NCI-H1436 treated with DMSO at 0.1 percent for 48 hours (cell line): ENCODE results near the gene NBPF1.
"Not testable (repeated sequence)": the region's sequence is repeated elsewhere in the genome, so short reads cannot be mapped to it uniquely, and the experiment has no call there.

Experiments used
- DNase-seq: peaks from one replicate; lab custom pipeline; 2025; lab: John Stamatoyannopoulos, UW

The NBPF1 gene

DNA sequence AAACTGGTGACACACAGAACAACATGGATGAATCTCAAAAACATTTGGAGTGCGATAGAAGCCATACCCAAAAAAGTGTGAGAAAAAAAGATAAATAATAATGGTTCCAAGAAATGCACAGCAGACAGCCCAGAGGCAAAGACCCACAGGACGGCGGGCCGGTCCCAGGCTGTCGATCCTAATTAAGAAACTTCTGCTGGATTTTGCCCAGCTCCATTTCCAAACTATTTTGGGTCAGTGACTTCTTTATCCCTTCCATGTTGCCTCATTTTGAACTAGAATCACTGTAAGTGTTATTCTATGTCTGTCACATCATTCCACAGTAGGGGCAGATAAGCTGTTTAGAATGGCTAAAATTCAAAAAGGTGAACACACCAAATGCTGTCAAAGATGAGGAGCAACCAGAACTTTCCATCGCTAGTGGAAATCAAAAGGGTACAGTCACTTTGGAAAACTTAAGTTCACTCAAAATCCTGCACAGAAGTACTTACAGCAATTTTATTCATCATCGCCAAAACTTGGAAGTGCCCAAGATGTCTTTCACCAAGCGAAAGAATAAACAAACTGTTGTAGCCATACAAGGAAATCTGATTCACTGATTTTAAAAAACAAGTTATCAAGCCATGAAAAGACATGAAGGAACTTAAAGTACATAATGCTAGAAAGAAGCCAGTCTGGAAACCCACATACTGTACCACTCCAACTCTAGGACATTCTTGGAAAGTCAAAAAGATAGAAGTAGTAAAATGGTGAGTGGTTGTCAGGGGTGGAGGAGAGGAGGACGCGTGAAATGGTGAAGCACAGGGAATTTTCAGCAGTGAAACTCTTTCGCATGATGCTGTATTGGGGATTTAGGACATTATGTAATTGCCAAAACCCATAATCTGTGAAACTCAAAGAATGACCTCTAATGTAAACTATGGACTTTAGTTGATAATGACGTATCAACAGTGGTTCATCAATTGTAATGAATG, 7.5 kb downstream of the NBPF1 start:
- DNase-seq = no peak

DNA sequence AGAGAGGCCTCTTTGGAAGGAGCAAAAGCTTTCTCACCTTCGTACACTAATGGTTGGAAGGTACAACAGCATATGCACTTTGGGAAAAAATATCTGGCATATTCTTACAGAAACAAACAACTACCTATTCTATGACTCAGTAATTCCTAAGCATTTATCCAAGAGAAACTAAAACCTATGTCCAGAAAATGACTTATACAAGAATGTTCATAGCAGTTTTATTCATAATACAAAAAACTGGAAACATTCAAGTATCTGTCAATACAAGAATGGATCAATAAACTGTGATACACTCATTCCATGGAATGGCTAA, 8.2 kb downstream of the NBPF1 start:
- DNase-seq = no peak

DNA sequence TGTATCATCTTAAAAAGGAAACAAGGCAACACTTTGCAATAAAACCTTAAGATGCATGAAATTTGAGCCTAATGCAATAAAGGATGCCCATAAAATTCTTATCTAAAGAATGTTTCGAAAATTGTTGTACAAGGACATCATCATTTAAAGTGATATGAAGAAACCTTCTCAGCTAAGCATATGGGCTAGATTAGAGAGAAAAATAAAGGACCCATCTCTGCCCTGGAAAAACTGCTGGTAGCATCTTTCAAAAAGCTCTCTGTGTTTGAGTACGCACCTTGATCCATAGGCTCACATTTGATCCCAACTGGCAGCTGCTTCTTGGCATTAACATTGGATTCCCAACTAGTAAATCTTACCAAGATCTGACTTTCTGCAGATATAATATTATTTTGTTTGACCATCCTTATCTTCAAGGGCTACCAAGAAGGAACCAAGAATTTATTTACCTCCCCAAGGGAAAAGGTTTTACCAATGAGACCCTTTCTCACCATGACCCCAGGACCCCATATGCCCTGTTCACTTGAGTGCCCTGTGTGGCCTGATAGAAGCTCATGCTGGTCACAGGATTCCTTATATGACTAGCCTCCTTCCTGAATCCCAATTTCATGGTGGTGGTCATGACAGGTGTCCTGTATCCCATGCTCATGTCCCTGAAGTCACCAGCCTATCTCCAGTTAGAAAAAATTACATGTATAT, 8.7 kb downstream of the NBPF1 start:
- DNase-seq = not testable (repeated sequence)

DNA sequence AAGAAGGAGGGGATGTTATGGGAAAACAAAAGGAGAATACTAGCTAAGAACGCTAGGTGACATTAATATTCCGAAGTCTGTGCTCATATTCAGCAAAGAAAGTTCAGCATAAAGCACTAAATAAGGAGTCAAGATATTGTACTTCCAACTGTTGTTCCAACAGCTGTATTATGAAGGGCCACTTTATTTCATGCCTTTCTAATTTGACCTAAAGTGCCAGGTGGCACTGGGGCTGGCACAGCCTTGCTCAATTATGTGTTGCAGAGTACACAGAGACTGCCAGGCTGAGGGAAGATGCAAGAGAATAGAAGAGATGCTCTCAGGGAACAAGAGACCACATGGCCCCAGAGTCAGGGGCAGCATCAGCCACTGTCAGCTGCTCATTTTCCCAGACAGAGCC, 9.7 kb downstream of the NBPF1 start:
- DNase-seq = not testable (repeated sequence)

DNA sequence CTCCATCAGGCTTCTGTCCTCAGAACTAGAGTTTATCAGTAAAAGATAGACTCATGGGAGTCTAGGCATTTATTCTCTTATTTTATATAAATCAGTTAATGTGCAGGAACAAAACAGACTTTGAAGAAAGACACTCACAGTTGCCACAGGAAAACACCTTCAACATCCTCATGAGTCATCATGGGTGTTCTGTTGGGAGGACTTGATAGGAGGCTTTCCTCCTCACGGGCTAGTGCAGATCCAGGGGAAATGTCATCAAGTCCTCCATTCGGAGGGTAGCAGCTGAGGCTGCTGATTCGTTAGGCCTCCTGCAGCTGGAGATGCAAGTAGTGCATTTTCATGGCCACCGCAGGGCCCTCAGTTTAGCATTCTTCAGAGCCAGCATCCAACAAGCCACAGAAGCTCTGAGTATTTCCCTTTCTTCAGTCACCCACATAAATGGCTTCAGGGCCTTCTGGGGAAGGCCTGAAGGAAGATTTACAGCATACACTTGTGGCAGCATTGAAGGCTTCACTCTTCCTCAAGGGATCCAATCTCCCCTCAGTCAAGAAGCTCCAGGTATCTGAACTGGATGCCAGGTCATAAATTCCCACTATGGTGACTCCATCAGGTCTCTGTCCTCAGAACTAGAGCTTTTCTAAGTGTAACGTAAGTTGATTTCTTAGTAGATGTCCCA, 10.9 kb downstream of the NBPF1 start:
- DNase-seq = not testable (repeated sequence)

DNA sequence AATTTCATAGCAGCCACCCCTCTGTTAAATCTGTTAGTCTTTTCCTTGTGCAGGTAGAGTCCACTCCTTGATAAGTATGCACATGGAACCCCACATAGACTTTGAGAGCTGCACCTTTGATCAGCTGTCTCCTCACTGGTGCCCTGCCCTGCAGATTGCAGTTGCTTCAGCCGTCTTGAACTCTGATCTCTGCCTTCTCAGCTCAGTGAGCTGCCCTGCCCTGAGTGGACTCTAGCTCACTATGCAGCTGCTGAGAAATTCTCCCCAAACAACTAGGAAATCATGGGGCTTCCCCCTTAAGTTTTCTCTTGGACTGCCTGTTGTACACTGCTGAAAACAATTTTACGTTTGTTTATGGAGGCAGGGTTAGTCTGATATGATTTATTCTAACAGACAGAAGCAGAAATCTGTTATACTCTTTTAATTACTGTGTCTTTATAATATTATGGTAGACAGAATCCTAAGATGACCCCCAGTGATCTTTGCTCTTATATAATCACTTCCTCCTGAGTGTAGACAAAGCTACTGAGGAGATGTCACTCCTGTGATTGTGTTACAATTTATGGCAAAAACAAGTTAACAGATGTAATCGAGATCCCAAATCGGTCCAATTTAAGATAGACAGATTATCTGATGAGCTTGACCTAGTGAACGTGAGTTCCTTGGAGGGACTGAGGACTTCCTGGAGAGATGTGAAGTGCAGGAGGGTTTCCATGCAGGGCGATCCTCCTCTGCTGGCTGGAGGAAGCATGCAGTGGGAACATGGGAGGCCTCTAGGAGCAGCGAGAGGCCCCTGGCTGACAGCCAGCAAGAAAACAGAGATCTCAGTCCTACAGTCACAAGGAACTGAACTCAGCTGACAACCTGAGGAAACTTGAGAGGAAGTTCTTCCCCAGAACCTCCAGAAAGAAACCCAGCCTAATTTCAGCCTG, 12.2 kb downstream of the NBPF1 start:
- not testable (repeated sequence) for DNase-seq

DNA sequence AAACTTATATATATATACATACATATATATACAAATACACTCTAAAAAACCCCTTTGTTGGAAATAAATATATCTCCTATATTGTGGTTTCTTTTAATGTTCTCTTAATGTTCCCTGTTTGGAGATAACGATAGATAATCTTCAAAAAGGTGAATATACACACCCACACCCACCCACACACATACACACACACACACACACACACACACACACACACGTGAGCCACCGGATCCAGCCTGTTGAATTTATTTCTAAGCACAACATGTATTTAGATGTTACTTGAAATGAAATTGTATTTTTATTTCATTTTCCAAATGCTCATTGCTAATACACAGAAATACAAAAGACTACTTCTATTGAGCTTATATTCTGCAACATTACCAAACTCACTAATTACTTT, 14.0 kb downstream of the NBPF1 start:
- DNase-seq = not testable (repeated sequence)

DNA sequence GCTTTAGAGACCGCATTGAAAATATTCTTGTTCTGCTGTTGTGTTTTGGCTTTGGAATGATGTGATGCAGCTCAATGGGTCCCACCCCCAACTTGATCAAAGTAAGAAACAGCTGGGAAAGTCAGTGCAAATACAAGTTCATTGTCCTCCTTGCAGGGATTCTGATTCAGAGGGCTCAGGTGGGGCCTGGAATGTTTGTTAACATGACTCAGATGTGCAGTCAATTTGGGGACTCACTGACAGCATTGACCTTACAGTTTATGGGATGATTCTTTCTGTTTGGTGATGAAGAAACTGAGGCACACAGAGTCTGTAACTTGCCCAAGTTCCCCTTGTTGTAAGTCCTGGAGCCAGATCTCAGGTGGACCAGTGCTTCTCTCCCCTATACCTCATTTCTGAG, 18.1 kb downstream of the NBPF1 start:
- not testable (repeated sequence) for DNase-seq

DNA sequence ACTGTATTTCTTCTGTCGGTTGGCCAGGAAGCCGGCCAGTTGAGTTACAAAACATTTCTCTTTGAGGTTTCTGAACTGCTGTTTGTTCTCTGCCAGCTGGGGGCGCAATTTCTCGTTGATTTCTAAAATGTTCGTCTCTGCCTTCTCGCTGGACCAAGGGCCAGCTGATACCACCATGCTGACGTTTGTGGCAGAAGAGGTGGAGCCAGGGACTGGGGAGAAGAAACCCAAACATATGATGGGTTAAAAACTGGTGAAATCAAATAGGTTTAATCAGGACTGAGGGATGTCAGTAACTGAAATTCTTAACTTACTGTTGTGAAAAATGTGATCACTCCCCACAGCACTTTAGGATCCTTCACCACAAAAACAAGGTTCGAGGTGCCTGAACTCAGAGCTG, 21.5 kb downstream of the NBPF1 start:
- DNase-seq = not testable (repeated sequence)

DNA sequence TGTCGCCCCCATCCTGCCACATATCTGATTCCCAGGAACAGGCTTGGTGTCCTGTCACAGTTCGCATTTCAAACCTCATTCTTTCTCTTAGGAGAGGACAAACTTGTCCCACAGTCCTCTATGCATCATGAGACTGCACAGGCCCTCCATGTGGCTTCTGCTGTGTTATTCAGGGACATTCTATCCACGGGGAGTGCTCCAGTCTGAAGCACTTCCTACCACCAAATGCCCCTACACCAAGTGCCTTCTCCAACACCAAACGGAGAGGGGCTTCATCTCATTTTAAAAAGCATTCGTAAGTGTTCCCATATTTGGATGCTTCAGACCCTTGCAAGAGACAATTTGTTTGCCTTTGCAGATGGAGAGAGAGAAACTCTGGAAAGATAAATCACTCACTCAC, 25.3 kb downstream of the NBPF1 start:
- not testable (repeated sequence) for DNase-seq

DNA sequence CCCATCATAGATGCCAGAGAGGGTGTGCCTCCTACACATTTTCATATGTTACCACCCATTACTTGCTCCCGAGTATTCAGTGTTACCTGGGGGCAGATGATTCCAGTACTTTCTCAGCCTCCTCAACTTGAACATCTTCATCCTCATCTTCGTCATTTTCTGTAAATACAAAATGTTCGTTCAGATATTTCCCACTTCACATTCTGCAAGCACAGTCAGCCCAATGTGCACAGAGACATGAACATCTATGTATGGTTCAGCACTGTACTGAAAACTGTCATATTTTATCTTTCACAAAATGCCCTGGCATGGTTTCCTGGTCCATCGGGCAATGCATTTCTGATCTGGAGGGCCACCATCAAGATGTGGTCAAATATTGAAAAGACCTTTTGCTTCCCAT, 25.7 kb downstream of the NBPF1 start:
- not testable (repeated sequence) for DNase-seq

DNA sequence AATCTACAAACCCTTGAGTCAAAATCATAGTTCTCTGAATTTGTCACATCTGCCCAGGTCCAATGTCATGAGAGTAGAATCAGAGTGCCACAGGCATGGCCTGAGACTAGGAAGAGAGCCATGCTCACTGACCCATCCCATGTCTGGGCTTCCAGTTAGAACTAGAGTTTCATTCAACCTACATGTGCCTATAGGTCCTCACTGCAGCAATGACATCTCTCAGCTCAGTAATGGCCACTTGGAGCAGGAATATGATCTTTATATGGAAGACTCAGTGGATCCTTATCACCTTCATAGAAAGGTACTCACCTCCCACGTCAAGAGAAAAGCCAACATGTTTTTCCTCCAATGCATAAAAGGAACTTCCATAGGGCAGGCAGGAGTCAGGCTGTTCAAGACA, 48.0 kb downstream of the NBPF1 start:
- DNase-seq = not testable (repeated sequence)

DNA sequence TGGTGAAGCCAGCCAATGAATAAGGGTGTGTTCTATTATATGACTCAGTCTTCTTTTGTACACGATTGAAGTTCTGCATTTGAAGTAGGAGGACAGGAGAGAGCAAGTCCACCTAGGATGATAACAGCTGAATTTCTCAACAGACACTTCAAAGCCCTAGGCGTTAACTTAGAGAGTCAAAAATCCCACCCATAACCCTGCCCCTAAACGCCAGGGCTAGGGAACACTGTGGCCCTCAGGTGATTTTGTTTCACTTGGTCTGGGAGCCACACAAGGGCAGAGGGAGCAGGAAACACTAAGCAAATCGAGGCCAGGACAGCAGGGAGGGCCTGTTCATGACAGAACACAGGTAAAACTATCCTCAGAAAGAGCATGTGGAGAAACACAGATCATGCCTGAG, 52.3 kb downstream of the NBPF1 start:
- DNase-seq = not testable (repeated sequence)

DNA sequence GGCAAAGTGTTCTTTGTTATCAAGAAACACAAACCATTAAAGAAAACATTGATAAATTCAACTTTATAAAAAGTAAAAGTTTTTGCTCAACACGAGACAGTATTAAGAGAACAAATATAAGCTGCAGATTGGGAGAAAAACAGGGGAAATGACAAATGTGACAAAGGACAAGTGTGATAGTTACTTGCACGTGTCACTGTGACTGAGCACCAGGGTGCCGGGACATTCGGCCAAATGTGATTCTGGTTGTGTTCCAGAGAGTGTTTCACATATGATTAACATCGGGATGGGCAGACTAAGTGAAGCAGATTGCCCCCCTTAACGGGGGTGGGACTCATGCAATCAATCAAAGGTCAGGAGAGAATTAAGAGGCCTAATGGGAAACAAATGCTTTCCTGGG, 52.9 kb downstream of the NBPF1 start:
- not testable (repeated sequence) for DNase-seq

DNA sequence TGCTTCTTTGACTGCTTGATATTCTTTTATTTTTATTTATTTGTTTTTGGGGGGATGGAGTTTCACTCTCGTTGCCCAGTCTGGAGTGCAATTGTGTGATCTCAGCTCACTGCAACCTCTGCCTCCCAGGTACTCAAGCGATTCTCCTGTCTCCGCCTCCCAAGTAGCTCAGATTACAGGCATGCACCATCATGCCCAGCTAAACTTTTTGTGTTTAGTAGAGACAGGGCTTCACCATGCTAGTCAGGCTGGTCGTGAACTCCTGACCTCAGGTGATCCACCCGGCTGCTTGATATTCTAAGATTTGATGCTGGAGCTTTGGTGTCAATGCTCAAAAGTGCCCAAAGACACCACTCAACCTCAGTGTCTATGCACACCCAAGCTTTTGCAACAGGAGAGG, 53.7 kb downstream of the NBPF1 start:
- DNase-seq = not testable (repeated sequence)

DNA sequence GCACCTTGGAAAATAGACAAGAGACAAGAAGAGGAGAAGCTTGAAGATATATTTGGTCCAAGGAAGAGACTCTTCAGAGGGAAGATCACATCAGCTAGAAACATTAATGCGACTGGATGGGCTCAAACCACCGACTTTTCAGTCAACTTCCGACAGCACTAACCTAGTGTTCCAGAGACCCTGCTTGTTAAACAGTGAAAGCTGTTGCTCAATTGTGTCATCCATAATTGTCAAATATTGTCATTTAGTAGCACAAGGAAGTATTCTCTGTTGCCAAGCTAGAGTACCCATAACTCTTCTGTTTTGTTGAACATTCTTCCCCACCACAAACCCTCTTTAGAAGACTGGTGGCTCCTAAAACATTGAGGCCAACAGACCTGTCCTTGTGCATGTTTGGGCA, 56.3 kb downstream of the NBPF1 start:
- not testable (repeated sequence) for DNase-seq

DNA sequence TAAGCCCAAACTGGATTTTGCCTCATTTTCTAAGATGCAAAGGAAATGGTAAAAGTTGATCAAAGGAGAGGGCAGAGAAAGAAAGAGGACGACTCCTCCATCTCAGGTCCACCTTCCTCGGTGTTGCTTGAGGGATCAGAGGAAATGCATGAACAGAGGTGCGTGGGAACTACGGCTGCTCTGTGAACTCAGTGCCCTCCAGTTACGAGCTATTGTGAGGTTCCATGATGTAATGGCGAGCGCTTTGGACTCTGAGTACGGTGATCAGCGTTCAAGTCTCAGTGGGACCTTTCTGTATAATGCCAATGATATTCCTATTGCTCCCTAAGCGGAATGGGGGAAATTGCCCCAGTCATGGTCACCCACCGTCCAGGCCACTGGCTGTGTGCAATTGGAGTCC, 60.1 kb downstream of the NBPF1 start:
- DNase-seq = not testable (repeated sequence)

DNA sequence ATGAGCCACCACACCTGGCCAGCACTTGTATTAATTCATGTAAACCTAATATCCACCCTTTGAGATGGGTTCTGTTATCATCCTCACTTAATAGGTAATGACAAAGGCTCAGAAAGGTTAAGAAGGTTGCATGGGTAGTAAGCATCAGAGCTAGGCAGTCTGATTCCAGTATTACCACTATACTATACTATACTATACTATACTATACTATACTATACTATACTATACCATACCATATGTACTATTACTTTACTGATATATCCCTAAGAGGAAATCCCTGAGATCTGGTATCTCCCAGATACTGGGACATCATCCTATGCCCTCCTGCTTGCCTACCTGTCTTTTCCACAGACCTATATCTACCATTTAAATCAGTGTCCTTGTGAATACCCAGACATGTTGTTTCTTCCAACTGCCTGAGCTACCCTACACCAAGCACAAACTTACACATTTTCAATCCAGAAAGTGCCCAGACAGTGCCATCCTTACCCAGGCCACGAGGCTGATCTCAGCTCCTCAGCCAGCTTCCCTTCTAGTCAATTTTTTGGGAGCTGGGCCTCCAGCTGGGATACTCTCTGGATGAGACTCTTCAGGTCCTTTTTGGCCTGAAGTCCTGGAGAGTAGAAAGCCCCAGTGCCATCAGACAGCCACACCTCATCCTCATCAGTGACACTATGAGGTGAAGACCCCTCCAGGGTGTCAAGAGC, 63.0 kb downstream of the NBPF1 start:
- DNase-seq = not testable (repeated sequence)

DNA sequence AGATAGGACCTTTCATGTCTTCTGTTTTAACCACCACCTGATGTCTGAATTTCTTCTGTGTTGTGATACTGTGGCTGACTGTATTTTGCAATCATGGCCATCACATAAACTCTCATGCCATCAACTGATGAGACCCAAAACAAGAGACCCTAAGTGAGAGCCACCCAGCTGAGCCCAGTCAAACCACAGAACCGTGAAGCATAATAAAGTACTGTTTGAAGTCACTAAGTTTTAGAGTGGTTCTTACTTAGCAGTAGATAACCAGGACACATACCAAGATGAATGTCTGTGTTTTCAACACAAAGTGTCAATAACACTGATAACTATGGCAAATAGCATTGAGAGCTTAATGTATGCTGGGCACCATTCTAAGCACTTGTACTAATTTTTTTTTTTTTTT, 63.8 kb downstream of the NBPF1 start:
- not testable (repeated sequence) for DNase-seq

DNA sequence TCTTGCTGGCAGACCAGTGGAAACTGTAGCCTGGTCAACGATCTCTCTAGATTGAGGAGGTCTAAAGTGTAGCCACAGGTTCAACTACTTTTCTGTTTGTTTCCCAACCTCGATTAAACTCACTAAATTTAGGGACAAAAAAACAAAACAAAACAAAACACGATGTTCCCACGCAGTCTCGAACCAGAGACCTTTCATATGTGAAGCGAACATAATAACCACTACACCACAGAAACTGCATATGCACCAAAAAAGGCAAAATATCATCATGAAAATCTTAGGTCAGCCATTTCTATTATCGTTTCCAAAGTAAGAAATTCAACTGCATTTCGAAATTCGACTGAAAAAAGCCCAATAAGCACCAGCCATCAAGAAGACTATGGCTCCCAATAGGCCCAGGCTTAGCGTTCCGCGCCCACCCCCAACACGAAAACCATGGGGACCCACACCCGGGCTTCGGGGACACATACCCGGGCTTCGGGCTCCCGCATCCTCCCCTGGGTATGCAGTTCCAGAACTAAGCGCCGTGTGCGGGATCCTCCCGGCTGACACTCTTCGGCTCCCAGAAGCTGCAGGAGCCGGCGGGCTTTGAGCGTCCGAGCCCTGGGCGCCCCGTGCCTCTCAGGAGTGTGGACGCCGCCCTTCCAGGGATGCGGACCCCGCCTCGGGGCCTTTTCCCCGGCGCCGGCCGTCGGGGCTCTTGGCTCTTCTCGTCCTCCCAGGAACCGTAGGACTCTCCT, 65.7 kb downstream of the NBPF1 start:
- DNase-seq = not testable (repeated sequence)
